HG02642 (cell line): ENCODE measurements around the gene COA1.
"Not testable (repeated sequence)": the region's sequence is repeated elsewhere in the genome, so short reads cannot be mapped to it uniquely, and the experiment has no call there.

Experiments
- ATAC-seq: cut with Tn5 transposase; IDR thresholded peaks from one replicate; pipeline ENCODE4 v1.9.1; 2021; ENCODE audit warnings: mild to moderate bottlenecking; ENCODE audit not compliant: unreplicated experiment, poor library complexity

The COA1 gene

GRCh38 chr7:43693687-43694398, 35.5 kb downstream of the COA1 start:
- ATAC-seq = no peak

DNA sequence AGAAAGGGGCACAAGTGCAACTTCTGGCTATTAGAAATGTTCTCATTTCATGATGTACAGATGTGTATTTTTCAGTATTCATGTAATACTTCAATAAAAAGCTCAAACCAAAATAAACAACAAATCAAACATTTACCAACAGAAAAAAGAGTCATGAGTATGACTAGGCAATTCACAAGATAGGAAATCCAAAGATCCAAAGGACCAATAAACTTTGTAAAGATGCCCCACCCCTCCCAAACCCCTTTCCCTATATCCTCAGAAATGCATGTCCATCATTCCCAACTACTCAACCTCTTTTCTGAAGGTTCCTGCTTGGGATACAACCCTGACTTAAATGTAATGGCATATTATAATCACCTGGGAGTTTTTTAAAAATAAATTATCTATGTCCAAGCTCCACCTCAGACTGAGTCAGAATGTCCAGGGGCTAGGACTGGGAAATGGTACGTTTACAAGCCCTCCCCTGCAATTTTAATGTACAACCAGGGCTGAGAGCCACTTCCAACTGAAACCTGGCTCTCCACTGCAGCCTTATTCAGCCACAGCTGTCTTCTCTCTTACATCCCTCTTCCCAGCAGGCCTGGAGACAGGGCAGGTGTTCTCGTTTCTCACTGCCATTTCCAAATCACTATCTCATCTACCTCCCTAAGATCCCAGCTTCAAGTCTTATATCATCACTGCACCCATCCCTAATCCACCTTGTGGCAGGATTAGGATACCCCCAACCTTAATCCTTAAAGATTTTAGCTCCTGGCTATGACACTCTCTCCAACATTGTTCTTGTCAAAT, 36.5 kb downstream of the COA1 start:
- ATAC-seq = no peak

DNA sequence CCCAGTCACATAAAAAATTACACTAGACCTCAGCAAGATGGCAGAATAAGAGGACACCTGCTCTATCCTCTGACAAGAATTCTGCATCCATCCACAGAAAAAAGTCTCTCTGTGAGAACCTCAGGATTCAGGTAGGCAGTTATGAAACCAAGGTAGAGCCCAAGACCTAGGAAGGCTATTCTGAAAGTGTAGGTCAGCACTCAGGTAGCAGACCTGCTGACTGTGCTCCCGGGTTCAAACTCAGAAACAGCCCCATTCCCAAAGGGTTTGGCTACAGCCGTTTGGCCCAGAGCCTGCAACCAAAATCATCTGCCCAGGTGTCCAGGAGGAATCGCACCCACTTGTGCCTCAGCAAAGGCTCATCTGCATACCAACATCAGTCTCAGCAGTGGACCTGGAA, 37.7 kb downstream of the COA1 start:
- no peak for ATAC-seq

- ATAC-seq = no peak
These were observed 40.2 kb downstream of the COA1 start for GRCh38 chr7:43689115-43689514.

- not testable (repeated sequence) for ATAC-seq
These were observed 41.5 kb downstream of the COA1 start for GRCh38 chr7:43687866-43688265.

GRCh38 chr7:43686991-43687390, 42.3 kb downstream of the COA1 start:
- ATAC-seq = no peak

GRCh38 chr7:43680736-43681135, 48.6 kb downstream of the COA1 start:
- no peak for ATAC-seq

- no peak for ATAC-seq
These were observed 49.9 kb downstream of the COA1 start for GRCh38 chr7:43679210-43680068.

GRCh38 chr7:43678315-43678714, 51.0 kb downstream of the COA1 start:
- ATAC-seq = no peak

- ATAC-seq = no peak
These were observed 51.5 kb downstream of the COA1 start for GRCh38 chr7:43677864-43678263.

- ATAC-seq = no peak
These were observed 54.5 kb downstream of the COA1 start for GRCh38 chr7:43674559-43675436.

GRCh38 chr7:43673243-43673976, 55.9 kb downstream of the COA1 start:
- ATAC-seq = not testable (repeated sequence)

- ATAC-seq = no peak
These were observed 57.8 kb downstream of the COA1 start for GRCh38 chr7:43671521-43671920.

- ATAC-seq = no peak
These were observed 59.8 kb downstream of the COA1 start for GRCh38 chr7:43669286-43670081.

- ATAC-seq = no peak
These were observed 61.3 kb downstream of the COA1 start for GRCh38 chr7:43668035-43668434.

GRCh38 chr7:43666938-43667337, 62.4 kb downstream of the COA1 start:
- no peak for ATAC-seq

GRCh38 chr7:43664681-43665080, 64.6 kb downstream of the COA1 start:
- ATAC-seq = no peak

GRCh38 chr7:43660141-43660540, 69.2 kb downstream of the COA1 start:
- ATAC-seq = no peak

GRCh38 chr7:43659549-43659896, 69.8 kb downstream of the COA1 start:
- ATAC-seq = no peak
